Immature natural killer cell (primary cell): ENCODE data around the gene FOXN3. TPM values are rescaled to one million over a fixed set of nuclear protein-coding genes. Genes with fewer than 3 reads are reported as not detected.
"Not testable (repeated sequence)": the region's sequence is repeated elsewhere in the genome, so short reads cannot be mapped to it uniquely, and the experiment has no call there.

Experiments
- DNase-seq, 3 donors: peaks; one replicate each; pipeline ENCODE4 v3.0.0; 2022; ENCODE audit warnings: mixed read lengths in 1 of 3
- H3K27ac Mint-ChIP-seq, 6 donors: one replicate each; pipeline ENCODE4 v1.8.0; 2020; ENCODE audit warnings: mixed read lengths in 6 of 6, mild to moderate bottlenecking in 5 of 6, inconsistent platforms in 4 of 6, moderate library complexity in 3 of 6
- H3K27me3 Mint-ChIP-seq, 3 donors: one replicate each; pipeline ENCODE4 v1.8.0; 2020 to 2021; ENCODE audit warnings: low read depth in 3 of 3, mild to moderate bottlenecking in 3 of 3, mixed read lengths in 3 of 3, moderate library complexity in 3 of 3, inconsistent platforms in 1 of 3
- H3K36me3 Mint-ChIP-seq, 3 donors: one replicate each; pipeline ENCODE4 v1.8.0; 2020; ENCODE audit warnings: mixed read lengths in 3 of 3, inconsistent platforms in 2 of 3, mild to moderate bottlenecking in 2 of 3
- H3K4me1 Mint-ChIP-seq, 2 donors: one replicate each; pipeline ENCODE4 v1.8.0; 2020; ENCODE audit warnings: inconsistent platforms in 2 of 2, mild to moderate bottlenecking in 2 of 2, mixed read lengths in 2 of 2, moderate library complexity in 1 of 2
- H3K4me3 Mint-ChIP-seq, 5 donors: one replicate each; pipeline ENCODE4 v1.8.0; 2020; ENCODE audit warnings: mild to moderate bottlenecking in 5 of 5, mixed read lengths in 5 of 5, inconsistent platforms in 3 of 5, moderate library complexity in 3 of 5
- H3K9me3 Mint-ChIP-seq, 6 donors: one replicate each; pipeline ENCODE4 v1.8.0; 2020; ENCODE audit warnings: mild to moderate bottlenecking in 6 of 6, mixed read lengths in 6 of 6, inconsistent platforms in 4 of 6, moderate library complexity in 3 of 6
- polyA plus RNA-seq, 3 donors: library from polyadenylated mRNA; unstranded; fragments of 300-500 nt; fragmentation: Illumina TruSeq; gene quantifications; one replicate each; pipeline ENCODE4 v1.2.3, GENCODE V29; 2021

FOXN3 gene
- polyA plus RNA-seq, 3 donors from 2014 or later: 88.6 to 150 (median 102) TPM

- no peak for DNase-seq
- Mint-ChIP-seq H3K4me3 (no peak overlapping the region), H3K9me3 (peaks cover 0 to 1% (median 0%) of the 10 kb centered on the region in 6 donors), H3K27ac (no peak overlapping the region), H3K36me3 (peaks cover 0 to 5% (median 0%) of the 10 kb centered on the region in 3 donors), H3K4me1 (no peaks in the 10 kb centered on the region), H3K27me3 (peaks cover 3 to 8% (median 6%) of the 10 kb centered on the region in 3 donors)
Observed at GRCh38 chr14:89123851-89124250, 293.2 kb downstream of the FOXN3 start.

- peaks cover 0 to 4% (median 0%) of the 10 kb centered on the region in 6 donors for H3K9me3 Mint-ChIP-seq
- DNase-seq: no peak
- H3K36me3 Mint-ChIP-seq: peaks cover 0 to 7% (median 0%) of the 10 kb centered on the region in 3 donors
- H3K27me3 Mint-ChIP-seq: peaks cover 3 to 8% (median 6%) of the 10 kb centered on the region in 3 donors
- no peaks in the 10 kb centered on the region for H3K4me1 Mint-ChIP-seq
- no peak overlapping the region for H3K27ac Mint-ChIP-seq
- no peak overlapping the region for H3K4me3 Mint-ChIP-seq
Observed at GRCh38 chr14:89123215-89123614, 293.8 kb downstream of the FOXN3 start.

- no peak for DNase-seq
- no peak overlapping the region for H3K4me3 Mint-ChIP-seq
- H3K9me3 Mint-ChIP-seq: peaks cover 0 to 4% (median 0%) of the 10 kb centered on the region in 6 donors
- peaks cover 0 to 7% (median 0%) of the 10 kb centered on the region in 3 donors for H3K36me3 Mint-ChIP-seq
- no peaks in the 10 kb centered on the region for H3K4me1 Mint-ChIP-seq
- H3K27ac Mint-ChIP-seq: no peak overlapping the region
- H3K27me3 Mint-ChIP-seq: peaks cover 5 to 8% (median 6%) of the 10 kb centered on the region in 3 donors
Observed at GRCh38 chr14:89121968-89122620, 294.9 kb downstream of the FOXN3 start.

GRCh38 chr14:89117012-89117411 is 300.0 kb downstream of the FOXN3 start:
- Mint-ChIP-seq H3K27me3 (peaks cover 5 to 6% (median 6%) of the 10 kb centered on the region in 3 donors), H3K4me1 (no peaks in the 10 kb centered on the region), H3K36me3 (peaks cover 0 to 7% (median 0%) of the 10 kb centered on the region in 3 donors), H3K9me3 (peaks cover 0 to 4% (median 0%) of the 10 kb centered on the region in 6 donors), H3K4me3 (no peak overlapping the region), H3K27ac (no peak overlapping the region)
- DNase-seq: no peak

GRCh38 chr14:89114109-89114508 is 302.9 kb downstream of the FOXN3 start:
- Mint-ChIP-seq H3K9me3 (peaks cover 0 to 2% (median 0%) of the 10 kb centered on the region in 6 donors), H3K27ac (no peak overlapping the region), H3K4me1 (no peaks in the 10 kb centered on the region), H3K4me3 (no peak overlapping the region), H3K36me3 (peaks cover 0 to 5% (median 0%) of the 10 kb centered on the region in 3 donors), H3K27me3 (peaks cover 0 to 6% (median 5%) of the 10 kb centered on the region in 3 donors)
- DNase-seq: no peak

GRCh38 chr14:89112720-89113119 is 304.3 kb downstream of the FOXN3 start:
- no peaks in the 10 kb centered on the region for H3K9me3 Mint-ChIP-seq
- no peak for DNase-seq
- no peaks in the 10 kb centered on the region for H3K36me3 Mint-ChIP-seq
- H3K4me1 Mint-ChIP-seq: no peaks in the 10 kb centered on the region
- H3K27ac Mint-ChIP-seq: no peak overlapping the region
- H3K4me3 Mint-ChIP-seq: no peak overlapping the region
- H3K27me3 Mint-ChIP-seq: peaks cover 0 to 6% (median 4%) of the 10 kb centered on the region in 3 donors

- H3K27ac Mint-ChIP-seq, H3K4me1 Mint-ChIP-seq, DNase-seq, H3K4me3 Mint-ChIP-seq, H3K27me3 Mint-ChIP-seq, H3K36me3 Mint-ChIP-seq, H3K9me3 Mint-ChIP-seq: not testable (repeated sequence)
Observed at GRCh38 chr14:89111766-89112543, 305.1 kb downstream of the FOXN3 start.

GRCh38 chr14:89111232-89111631 is 305.8 kb downstream of the FOXN3 start:
- H3K4me1 Mint-ChIP-seq, DNase-seq, H3K36me3 Mint-ChIP-seq, H3K9me3 Mint-ChIP-seq, H3K27ac Mint-ChIP-seq, H3K4me3 Mint-ChIP-seq, H3K27me3 Mint-ChIP-seq: not testable (repeated sequence)

GRCh38 chr14:89110110-89110509 is 306.9 kb downstream of the FOXN3 start:
- peaks cover 0 to 7% (median 3%) of the 10 kb centered on the region in 3 donors for H3K27me3 Mint-ChIP-seq
- no peaks in the 10 kb centered on the region for H3K9me3 Mint-ChIP-seq
- no peak overlapping the region for H3K4me3 Mint-ChIP-seq
- H3K4me1 Mint-ChIP-seq: no peaks in the 10 kb centered on the region
- H3K36me3 Mint-ChIP-seq: no peaks in the 10 kb centered on the region
- no peak overlapping the region for H3K27ac Mint-ChIP-seq
- DNase-seq: no peak

GRCh38 chr14:89108608-89109007 is 308.4 kb downstream of the FOXN3 start:
- no peaks in the 10 kb centered on the region for H3K9me3 Mint-ChIP-seq
- no peak overlapping the region for H3K4me3 Mint-ChIP-seq
- H3K27me3 Mint-ChIP-seq: peaks cover 0 to 17% (median 3%) of the 10 kb centered on the region in 3 donors
- no peak overlapping the region for H3K27ac Mint-ChIP-seq
- no peaks in the 10 kb centered on the region for H3K36me3 Mint-ChIP-seq
- no peaks in the 10 kb centered on the region for H3K4me1 Mint-ChIP-seq
- DNase-seq: no peak

GRCh38 chr14:89107626-89108025 is 309.4 kb downstream of the FOXN3 start:
- Mint-ChIP-seq H3K4me1 (no peaks in the 10 kb centered on the region), H3K27me3 (peaks cover 0 to 15% (median 8%) of the 10 kb centered on the region in 3 donors), H3K27ac (no peak overlapping the region), H3K36me3 (no peaks in the 10 kb centered on the region), H3K4me3 (no peak overlapping the region), H3K9me3 (no peaks in the 10 kb centered on the region)
- no peak for DNase-seq
